ENCODE measurements around the gene IGIP. TPM values are rescaled to one million over a fixed set of nuclear protein-coding genes. Genes with fewer than 3 reads are reported as not detected.

IGIP gene
- total and polyA plus RNA-seq, 2 donors (not counting 3 experiments of a cell fraction or from before 2014, with no cell fraction given): 0.86 to 3.3 TPM

GRCh38 chr5:140147460-140147859 is 21.7 kb downstream of the IGIP start:
- Histone ChIP-seq H3K9me3 (replicated peaks; ENCODE audit: control insufficient read depth, insufficient read depth, low read length) (no peaks in the 10 kb centered on the region), H3K27me3 (ENCODE audit: control insufficient read depth in 2 of 2, insufficient read depth in 2 of 2, low read length in 2 of 2) (peaks cover 0 to 6% of the 10 kb centered on the region in 2 experiments), H3K9ac (replicated peaks; ENCODE audit: extremely low read depth, insufficient read depth, low read length) (no peak overlapping the region), H4K20me1 (replicated peaks; ENCODE audit: control insufficient read depth, extremely low read depth, insufficient read depth, low read length) (no peaks in the 10 kb centered on the region), H3K9me1 (replicated peaks; ENCODE audit: control insufficient read depth, extremely low read depth, insufficient read depth, low read length) (no peaks in the 10 kb centered on the region), H3K4me1 (ENCODE audit: control insufficient read depth, extremely low read depth, insufficient read depth, low read length) (no peaks in the 10 kb centered on the region), H3K4me3 (replicated peaks in 1 of 3; ENCODE audit: insufficient read depth in 1 of 3, low read depth in 1 of 3, low read length in 3 of 3) (no peak overlapping the region), H3K79me2 (ENCODE audit: control insufficient read depth, insufficient read depth, low read length) (no peaks in the 10 kb centered on the region), H2AFZ (ENCODE audit: low read depth, low read length) (no peak overlapping the region), H3K36me3 (ENCODE audit: control insufficient read depth in 2 of 2, extremely low read depth in 1 of 2, insufficient read depth in 2 of 2, low read length in 2 of 2) (no peaks in the 10 kb centered on the region), H3K27ac (ENCODE audit: insufficient read depth, low read depth, low read length) (no peak overlapping the region), H3K4me2 (ENCODE audit: insufficient read depth, low read length) (no peak overlapping the region)
- CTCF ChIA-PET: interaction anchor here (2.3 to 6.6 kb wide), 2 partner anchors 8 to 72 kb away, joined by 52 to 379 read pairs; no protein-coding TSS in a partner anchor
- intact Hi-C loops (cut with micrococcal nuclease): no loop called here
- FAIRE-seq (no peak), DNase-seq (ENCODE audit: low read depth, low spot score) (no peak)
- no peak for TF ChIP-seq CTCF (IDR thresholded peaks at IDR 0.05; ENCODE audit: extremely low read depth in 1 of 2, insufficient read depth in 1 of 2, low read depth in 1 of 2, low read length in 2 of 2)
- TF ChIP-seq EZH2 (IDR thresholded peaks at IDR 0.05; ENCODE audit: borderline replicate concordance, low read depth, low read length, severe bottlenecking): no peak
- no peak for TF ChIP-seq MYC (IDR thresholded peaks at IDR 0.05; ENCODE audit: low read depth, low read length)
- no peak for TF ChIP-seq POLR2AphosphoS5 (IDR thresholded peaks at IDR 0.05; ENCODE audit: insufficient read depth, low read depth, low read length)
- BruUV-seq (replicated peaks): no TSS peak
- POLR2A ChIA-PET: no interaction called here
- dilution Hi-C loops (cut with MboI; ENCODE audit: extremely low pct_ligation_motif_present, low sequenced_read_pairs): no loop called here

GRCh38 chr5:140148508-140148907 is 22.8 kb downstream of the IGIP start:
- POLR2A ChIA-PET: no interaction called here
- H3K36me3 ChIP-seq (ENCODE audit: control insufficient read depth in 2 of 2, extremely low read depth in 1 of 2, insufficient read depth in 2 of 2, low read length in 2 of 2): no peaks in the 10 kb centered on the region
- H3K9me3 ChIP-seq (replicated peaks; ENCODE audit: control insufficient read depth, insufficient read depth, low read length): no peaks in the 10 kb centered on the region
- H3K4me1 ChIP-seq (ENCODE audit: control insufficient read depth, extremely low read depth, insufficient read depth, low read length): no peaks in the 10 kb centered on the region
- no peak overlapping the region for H3K9ac ChIP-seq (replicated peaks; ENCODE audit: extremely low read depth, insufficient read depth, low read length)
- no peaks in the 10 kb centered on the region for H3K9me1 ChIP-seq (replicated peaks; ENCODE audit: control insufficient read depth, extremely low read depth, insufficient read depth, low read length)
- TF ChIP-seq CTCF (IDR thresholded peaks at IDR 0.05; ENCODE audit: extremely low read depth in 1 of 2, insufficient read depth in 1 of 2, low read depth in 1 of 2, low read length in 2 of 2) (peak in 1 of 2 donors; percentile 3), MAX (IDR thresholded peaks at IDR 0.05; ENCODE audit: insufficient read depth, insufficient read length) (no peak), FOS (IDR thresholded peaks at IDR 0.05; ENCODE audit: borderline replicate concordance, insufficient read depth, low read length) (no peak)
- no peaks in the 10 kb centered on the region for H3K79me2 ChIP-seq (ENCODE audit: control insufficient read depth, insufficient read depth, low read length)
- H3K27me3 ChIP-seq (ENCODE audit: control insufficient read depth in 2 of 2, insufficient read depth in 2 of 2, low read length in 2 of 2): peaks cover 0 to 6% of the 10 kb centered on the region in 2 experiments
- intact Hi-C loops (cut with micrococcal nuclease): no loop called here
- no peak for DNase-seq (ENCODE audit: low read depth, low spot score)
- H3K4me2 ChIP-seq (ENCODE audit: insufficient read depth, low read length): no peak overlapping the region
- BruUV-seq (replicated peaks): no TSS peak
- no peak for FAIRE-seq
- H3K4me3 ChIP-seq (replicated peaks in 1 of 3; ENCODE audit: insufficient read depth in 1 of 3, low read depth in 1 of 3, low read length in 3 of 3): no peak overlapping the region
- dilution Hi-C loops (cut with MboI; ENCODE audit: extremely low pct_ligation_motif_present, low sequenced_read_pairs): no loop called here
- no peak overlapping the region for H3K27ac ChIP-seq (ENCODE audit: insufficient read depth, low read depth, low read length)
- CTCF ChIA-PET: interaction anchor here (0.7 to 1.3 kb wide), 3 partner anchors 12 to 261 kb away, joined by 3 read pairs; no protein-coding TSS in a partner anchor
- H2AFZ ChIP-seq (ENCODE audit: low read depth, low read length): no peak overlapping the region
- H4K20me1 ChIP-seq (replicated peaks; ENCODE audit: control insufficient read depth, extremely low read depth, insufficient read depth, low read length): no peaks in the 10 kb centered on the region

Measured in endothelial cell of umbilical vein (primary cell).